GM20431 (cell line): ENCODE measurements around the gene IL2RA.
"Not testable (repeated sequence)": the region's sequence is repeated elsewhere in the genome, so short reads cannot be mapped to it uniquely, and the experiment has no call there.

Source experiments
- in situ Hi-C: fragments of 300-500 bp; cut with MseI, MboI; formaldehyde crosslinking; loops from one replicate; pipeline ENCODE4 v1.15.0; 2020; ENCODE audit warnings: low sequenced_read_pairs; ENCODE audit not compliant: unreplicated experiment

IL2RA gene

GRCh38 chr10:6083523-6084475 lies 21.6 kb upstream of the IL2RA start:
- in situ Hi-C loops, result no loop called here

- in situ Hi-C loops, result no loop called here
Observed at GRCh38 chr10:6082496-6083395, 20.6 kb upstream of the IL2RA start.

- in situ Hi-C loops, result no loop called here
Observed at GRCh38 chr10:6080417-6080973, 18.3 kb upstream of the IL2RA start.

- in situ Hi-C loops, result no loop called here
Observed at GRCh38 chr10:6079044-6079443, 16.9 kb upstream of the IL2RA start.

- in situ Hi-C loops, result no loop called here
Observed at GRCh38 chr10:6077071-6077675, 15.0 kb upstream of the IL2RA start.

GRCh38 chr10:6074489-6075301 lies 12.5 kb upstream of the IL2RA start:
- in situ Hi-C loops, result no loop called here

GRCh38 chr10:6072215-6072934 lies 10.2 kb upstream of the IL2RA start:
- in situ Hi-C loops, result no loop called here

- in situ Hi-C loops, result no loop called here
Observed at GRCh38 chr10:6071181-6072175, 9.3 kb upstream of the IL2RA start.

GRCh38 chr10:6070660-6071059 lies 8.5 kb upstream of the IL2RA start:
- in situ Hi-C loops, result no loop called here

GRCh38 chr10:6069081-6069931 lies 7.1 kb upstream of the IL2RA start:
- in situ Hi-C loops, result no loop called here

- in situ Hi-C loops, result no loop called here
Observed at GRCh38 chr10:6068422-6068821, 6.3 kb upstream of the IL2RA start.

GRCh38 chr10:6068006-6068405 lies 5.8 kb upstream of the IL2RA start:
- in situ Hi-C loops, result no loop called here

- in situ Hi-C loops, result no loop called here
Observed at GRCh38 chr10:6067457-6067856, 5.3 kb upstream of the IL2RA start.

GRCh38 chr10:6065835-6066234 lies 3.7 kb upstream of the IL2RA start:
- in situ Hi-C loops, result no loop called here

GRCh38 chr10:6065406-6065805 lies 3.2 kb upstream of the IL2RA start:
- in situ Hi-C loops, result no loop called here

- in situ Hi-C loops, result not testable (repeated sequence)
Observed at GRCh38 chr10:6064726-6065125, 2.6 kb upstream of the IL2RA start.

- in situ Hi-C loops, result no loop called here
Observed at GRCh38 chr10:6064119-6064518, 2.0 kb upstream of the IL2RA start.
